NCI-H524 (cell line): ENCODE measurements around the gene UCN3.
"Not testable (repeated sequence)": the region's sequence is repeated elsewhere in the genome, so short reads cannot be mapped to it uniquely, and the experiment has no call there.

Experiments
- DNase-seq, 2 experiments: peaks; one replicate each; lab custom pipeline; 2025; lab: John Stamatoyannopoulos, UW

The UCN3 gene

GRCh38 chr10:5369362-5370158 lies 4.8 kb downstream of the UCN3 start:
- DNase-seq = no peak

GRCh38 chr10:5370493-5371352 lies 6.0 kb downstream of the UCN3 start:
- no peak for DNase-seq

- DNase-seq = no peak
Observed at GRCh38 chr10:5373307-5373706, 8.5 kb downstream of the UCN3 start.

GRCh38 chr10:5373891-5374611 lies 9.3 kb downstream of the UCN3 start:
- DNase-seq = no peak

- no peak for DNase-seq
Observed at GRCh38 chr10:5376450-5376849, 11.7 kb downstream of the UCN3 start.

GRCh38 chr10:5379202-5379601 lies 14.4 kb downstream of the UCN3 start:
- DNase-seq = not testable (repeated sequence)

- DNase-seq = not testable (repeated sequence)
Observed at GRCh38 chr10:5380395-5380794, 15.6 kb downstream of the UCN3 start.

GRCh38 chr10:5381187-5381586 lies 16.4 kb downstream of the UCN3 start:
- no peak for DNase-seq

- DNase-seq = no peak
Observed at GRCh38 chr10:5385224-5385623, 20.5 kb downstream of the UCN3 start.

- no peak for DNase-seq
Observed at GRCh38 chr10:5387169-5387568, 22.4 kb downstream of the UCN3 start.

GRCh38 chr10:5390607-5391205 lies 25.9 kb downstream of the UCN3 start:
- no peak for DNase-seq

- DNase-seq = no peak
Observed at GRCh38 chr10:5391790-5392189, 27.0 kb downstream of the UCN3 start.

GRCh38 chr10:5393529-5393928 lies 28.8 kb downstream of the UCN3 start:
- no peak for DNase-seq

- no peak for DNase-seq
Observed at GRCh38 chr10:5395168-5395567, 30.4 kb downstream of the UCN3 start.

- no peak for DNase-seq
Observed at GRCh38 chr10:5396556-5397300, 32.0 kb downstream of the UCN3 start.

- DNase-seq = no peak
Observed at GRCh38 chr10:5399332-5399731, 34.6 kb downstream of the UCN3 start.

- DNase-seq = peak; percentile 52 to 76
Observed at GRCh38 chr10:5400468-5401240, 35.9 kb downstream of the UCN3 start.

GRCh38 chr10:5402798-5403197 lies 38.0 kb downstream of the UCN3 start:
- no peak for DNase-seq

GRCh38 chr10:5404208-5405041 lies 39.7 kb downstream of the UCN3 start, which contains the start of gene TUBAL3:
Gene TUBAL3 (minus strand): TSS chr10:5404828. CDS start chr10:5404792, 36 bp downstream.
- no peak for DNase-seq
